Stimulated activated memory B cell treated with anti-CD40 and anti-IgM and Interleukin-4, amounts not matched to agents 10 μg/mL and 1 μg/mL and 100 μg/mL, for 72 hours (primary cell): ENCODE measurements around the gene ANO9.

Experiments
- ATAC-seq: fragments of 150-1000 bp; cut with Tn5 transposase; 2 replicates; pipeline ENCODE4 v1.10.0; 2021
- H3K27ac Mint-ChIP-seq: one replicate; pipeline ENCODE4 v1.8.0; 2022; ENCODE audit warnings: mild to moderate bottlenecking, mixed read lengths
- H3K27me3 Mint-ChIP-seq: one replicate; pipeline ENCODE4 v1.8.0; 2022; ENCODE audit warnings: mixed read lengths
- H3K36me3 Mint-ChIP-seq: one replicate; pipeline ENCODE4 v1.8.0; 2022; ENCODE audit warnings: mixed read lengths
- H3K4me1 Mint-ChIP-seq: one replicate; pipeline ENCODE4 v1.8.0; 2022; ENCODE audit warnings: mixed read lengths
- H3K4me3 Mint-ChIP-seq: one replicate; pipeline ENCODE4 v1.8.0; 2022; ENCODE audit warnings: mild to moderate bottlenecking, moderate library complexity, mixed read lengths
- H3K9me3 Mint-ChIP-seq: one replicate; pipeline ENCODE4 v1.8.0; 2022; ENCODE audit warnings: mixed read lengths

ANO9 gene

DNA sequence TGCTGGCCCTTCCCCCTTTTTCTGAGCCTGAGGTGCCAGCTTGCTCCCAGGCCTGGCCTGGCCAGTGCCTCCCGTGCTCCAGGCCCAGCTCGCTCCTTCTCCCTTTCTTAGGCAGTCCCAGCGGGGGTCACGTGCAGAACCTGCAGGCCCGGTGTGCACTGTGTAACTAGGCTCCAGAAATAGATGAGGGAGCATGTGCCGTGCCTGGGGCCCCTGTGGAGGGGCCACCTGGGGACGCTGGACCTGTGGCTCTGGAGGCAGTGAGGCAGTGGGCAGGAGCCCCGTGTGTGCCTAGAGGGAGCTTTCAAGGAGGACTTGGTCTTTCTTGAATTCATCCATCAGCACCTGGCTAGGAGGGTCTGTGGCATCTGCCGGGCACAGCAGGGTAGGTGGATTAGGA, 19.8 kb upstream of the ANO9 start:
- ATAC-seq: no peak
- peak overlapping the region; percentile 77 for H3K27ac Mint-ChIP-seq
- no peak overlapping the region for H3K4me3 Mint-ChIP-seq
- H3K36me3 Mint-ChIP-seq: peaks cover 15% of the 10 kb centered on the region
- H3K27me3 Mint-ChIP-seq: no peaks in the 10 kb centered on the region
- H3K4me1 Mint-ChIP-seq: peaks cover 31% of the 10 kb centered on the region
- H3K9me3 Mint-ChIP-seq: peaks cover 2% of the 10 kb centered on the region

DNA sequence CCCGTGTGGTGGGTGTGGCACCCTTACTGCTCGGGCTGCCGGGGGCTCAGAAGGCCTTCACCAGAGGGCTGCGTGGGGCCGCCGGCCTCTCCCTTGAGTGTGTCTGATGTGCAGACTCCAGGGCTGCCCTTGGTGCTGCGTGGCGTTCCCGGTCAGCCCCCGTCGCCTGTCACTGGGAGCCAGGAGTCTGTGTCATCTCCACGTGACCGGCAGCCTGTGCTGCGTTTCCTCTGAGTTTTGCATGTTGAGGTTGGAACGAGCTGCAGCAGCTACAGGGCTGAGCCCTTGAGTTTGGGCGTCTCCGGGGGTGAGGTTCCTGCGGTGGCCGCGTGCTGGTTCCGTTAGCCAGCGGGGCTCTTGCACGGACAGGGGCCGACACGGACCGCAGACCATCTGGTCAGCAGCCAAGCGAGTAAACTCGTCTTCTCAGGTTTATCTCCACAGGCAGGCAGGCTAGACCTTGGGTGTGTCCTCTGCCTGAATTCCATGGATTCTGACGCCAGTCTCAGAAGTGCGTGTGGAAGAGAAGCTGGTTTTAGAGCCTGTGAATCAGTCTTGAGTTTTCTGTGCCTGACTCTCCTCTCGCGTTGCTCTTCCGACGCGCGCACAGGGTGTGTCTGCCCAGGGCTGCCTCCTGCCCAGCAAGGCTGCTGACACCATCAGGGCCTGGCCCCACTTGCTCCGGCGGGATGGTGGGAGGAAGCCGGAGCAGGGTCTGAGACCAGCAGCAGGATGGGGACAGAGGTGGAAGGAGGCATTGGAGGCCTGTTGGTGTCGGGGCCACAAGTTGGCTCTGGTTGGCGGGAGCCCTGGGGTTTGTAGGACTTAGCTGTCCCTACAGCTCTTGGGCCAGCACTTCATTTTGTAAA, 18.8 kb upstream of the ANO9 start:
- Mint-ChIP-seq H3K27ac (peak overlapping the region; percentile 77), H3K9me3 (no peaks in the 10 kb centered on the region), H3K4me1 (peaks cover 32% of the 10 kb centered on the region), H3K27me3 (no peaks in the 10 kb centered on the region), H3K36me3 (peaks cover 13% of the 10 kb centered on the region), H3K4me3 (peak overlapping the region; percentile 54)
- ATAC-seq: peak; percentile 50

- peaks cover 19% of the 10 kb centered on the region for H3K36me3 Mint-ChIP-seq
- ATAC-seq: no peak
- H3K4me3 Mint-ChIP-seq: peak overlapping the region; percentile 54
- H3K27me3 Mint-ChIP-seq: no peaks in the 10 kb centered on the region
- H3K4me1 Mint-ChIP-seq: peaks cover 40% of the 10 kb centered on the region
- H3K27ac Mint-ChIP-seq: peak overlapping the region; percentile 77
- no peaks in the 10 kb centered on the region for H3K9me3 Mint-ChIP-seq
These were observed 17.9 kb upstream of the ANO9 start for GRCh38 chr11:459511-460220.

GRCh38 chr11:457111-457760, 15.4 kb upstream of the ANO9 start:
- ATAC-seq: no peak
- Mint-ChIP-seq H3K4me1 (peaks cover 51% of the 10 kb centered on the region), H3K27me3 (no peaks in the 10 kb centered on the region), H3K9me3 (no peaks in the 10 kb centered on the region), H3K36me3 (peaks cover 34% of the 10 kb centered on the region), H3K4me3 (peak overlapping the region; percentile 47), H3K27ac (peak overlapping the region; percentile 89)

GRCh38 chr11:456533-456932, 14.7 kb upstream of the ANO9 start:
- Mint-ChIP-seq H3K36me3 (peaks cover 30% of the 10 kb centered on the region), H3K4me3 (peak overlapping the region; percentile 3), H3K27ac (peak overlapping the region; percentile 89), H3K9me3 (no peaks in the 10 kb centered on the region), H3K27me3 (no peaks in the 10 kb centered on the region), H3K4me1 (peaks cover 58% of the 10 kb centered on the region)
- ATAC-seq: peak; percentile 76

GRCh38 chr11:455566-456147, 13.8 kb upstream of the ANO9 start:
- peaks cover 63% of the 10 kb centered on the region for H3K4me1 Mint-ChIP-seq
- no peaks in the 10 kb centered on the region for H3K27me3 Mint-ChIP-seq
- no peaks in the 10 kb centered on the region for H3K9me3 Mint-ChIP-seq
- ATAC-seq: no peak
- peak overlapping the region; percentile 89 for H3K27ac Mint-ChIP-seq
- no peak overlapping the region for H3K4me3 Mint-ChIP-seq
- H3K36me3 Mint-ChIP-seq: peaks cover 28% of the 10 kb centered on the region

- no peak overlapping the region for H3K4me3 Mint-ChIP-seq
- peak overlapping the region; percentile 89 for H3K27ac Mint-ChIP-seq
- H3K4me1 Mint-ChIP-seq: peaks cover 57% of the 10 kb centered on the region
- no peak for ATAC-seq
- H3K36me3 Mint-ChIP-seq: peaks cover 28% of the 10 kb centered on the region
- no peaks in the 10 kb centered on the region for H3K27me3 Mint-ChIP-seq
- H3K9me3 Mint-ChIP-seq: no peaks in the 10 kb centered on the region
These were observed 13.2 kb upstream of the ANO9 start for GRCh38 chr11:454801-455565.

GRCh38 chr11:454043-454442, 12.2 kb upstream of the ANO9 start:
- H3K9me3 Mint-ChIP-seq: no peaks in the 10 kb centered on the region
- no peaks in the 10 kb centered on the region for H3K27me3 Mint-ChIP-seq
- H3K27ac Mint-ChIP-seq: peak overlapping the region; percentile 89
- no peak overlapping the region for H3K4me3 Mint-ChIP-seq
- ATAC-seq: no peak
- peaks cover 58% of the 10 kb centered on the region for H3K4me1 Mint-ChIP-seq
- peaks cover 28% of the 10 kb centered on the region for H3K36me3 Mint-ChIP-seq

GRCh38 chr11:453564-453963, 11.8 kb upstream of the ANO9 start:
- ATAC-seq: no peak
- Mint-ChIP-seq H3K4me1 (peaks cover 63% of the 10 kb centered on the region), H3K27ac (no peak overlapping the region), H3K27me3 (no peaks in the 10 kb centered on the region), H3K36me3 (peaks cover 28% of the 10 kb centered on the region), H3K4me3 (no peak overlapping the region), H3K9me3 (no peaks in the 10 kb centered on the region)

- Mint-ChIP-seq H3K27ac (peak overlapping the region; percentile 70), H3K4me1 (peaks cover 68% of the 10 kb centered on the region), H3K4me3 (no peak overlapping the region), H3K36me3 (peaks cover 28% of the 10 kb centered on the region), H3K27me3 (no peaks in the 10 kb centered on the region), H3K9me3 (no peaks in the 10 kb centered on the region)
- no peak for ATAC-seq
These were observed 11.2 kb upstream of the ANO9 start for GRCh38 chr11:452916-453527.

GRCh38 chr11:452203-452744, 10.5 kb upstream of the ANO9 start:
- H3K27me3 Mint-ChIP-seq: no peaks in the 10 kb centered on the region
- peak overlapping the region; percentile 70 for H3K27ac Mint-ChIP-seq
- H3K4me1 Mint-ChIP-seq: peaks cover 63% of the 10 kb centered on the region
- H3K9me3 Mint-ChIP-seq: no peaks in the 10 kb centered on the region
- peaks cover 28% of the 10 kb centered on the region for H3K36me3 Mint-ChIP-seq
- no peak for ATAC-seq
- no peak overlapping the region for H3K4me3 Mint-ChIP-seq

GRCh38 chr11:451738-452137, 9.9 kb upstream of the ANO9 start:
- Mint-ChIP-seq H3K4me1 (peaks cover 57% of the 10 kb centered on the region), H3K27ac (peak overlapping the region; percentile 70), H3K9me3 (no peaks in the 10 kb centered on the region), H3K36me3 (peaks cover 28% of the 10 kb centered on the region), H3K4me3 (peak overlapping the region; percentile 87), H3K27me3 (no peaks in the 10 kb centered on the region)
- no peak for ATAC-seq

GRCh38 chr11:450809-451451, 9.1 kb upstream of the ANO9 start:
- Mint-ChIP-seq H3K4me1 (peaks cover 49% of the 10 kb centered on the region), H3K9me3 (no peaks in the 10 kb centered on the region), H3K36me3 (peaks cover 21% of the 10 kb centered on the region), H3K4me3 (peak overlapping the region; percentile 87), H3K27me3 (no peaks in the 10 kb centered on the region), H3K27ac (peak overlapping the region; percentile 70)
- peak; percentile 51 for ATAC-seq
